Endothelial cell of umbilical vein (primary cell): ENCODE measurements around the gene PLSCR1. TPM values are rescaled to one million over a fixed set of nuclear protein-coding genes. Genes with fewer than 3 reads are reported as not detected.

Source experiments
- BruUV-seq: library from RNA; stranded (reverse); fragments of 400-500 nt; replicated peaks from 2 replicates; lab custom pipeline; 2021; lab: Mats Ljungman, UMichigan
- CTCF ChIA-PET: fragments of 300-600, 350-600 bp; sonication (Branson Sonifier 250); formaldehyde crosslinking; loops from one replicate; lab custom pipeline; 2021; ENCODE audit warnings: antibody characterized with exemption, inconsistent platforms; lab: Charles Lee
- POLR2A ChIA-PET: fragments of 300-600, 350-600 bp; sonication (Branson Sonifier 250); formaldehyde crosslinking; loops from one replicate; lab custom pipeline; 2021; ENCODE audit warnings: antibody characterized with exemption, inconsistent platforms; lab: Charles Lee
- DNase-seq: peaks from one replicate; pipeline ENCODE4 v3.0.0-alpha.2; 2011; ENCODE audit warnings: low read depth, low spot score
- FAIRE-seq: peaks from 2 replicates; lab custom pipeline; 2011; peaks lifted over from hg19 to GRCh38; lab: Jason Lieb, UNC
- H2AFZ ChIP-seq: 2 replicates; pipeline ENCODE4 v1.6.0; 2012; ENCODE audit warnings: low read depth, low read length, control low read depth, inconsistent platforms
- H3K27ac ChIP-seq: 2 replicates; pipeline ENCODE4 v1.5.1; 2011; ENCODE audit warnings: low read depth, mild to moderate bottlenecking, control low read depth, low read length, moderate library complexity; ENCODE audit not compliant: insufficient read depth
- H3K27me3 ChIP-seq, 2 experiments: 2 replicates each; pipeline versions ENCODE4 v1.6.0 to v1.6.1; 2011; ENCODE audit warnings: low read length in 2 of 2, mixed read lengths in 1 of 2; ENCODE audit not compliant: control insufficient read depth in 2 of 2, insufficient read depth in 2 of 2
- H3K36me3 ChIP-seq, 2 experiments: 2 replicates in 1 of 2; 3 replicates in 1 of 2; pipeline ENCODE4 v1.5.1; 2011; ENCODE audit warnings: low read length in 2 of 2, mild to moderate bottlenecking in 1 of 2, moderate library complexity in 1 of 2; ENCODE audit not compliant: control insufficient read depth in 2 of 2, insufficient read depth in 2 of 2; ENCODE audit errors: extremely low read depth in 1 of 2
- H3K4me1 ChIP-seq: 3 replicates; pipeline ENCODE4 v1.5.1; 2011; ENCODE audit warnings: mild to moderate bottlenecking, low read length; ENCODE audit not compliant: control insufficient read depth, insufficient read depth; ENCODE audit errors: extremely low read depth
- H3K4me2 ChIP-seq: 2 replicates; pipeline ENCODE4 v1.6.1; 2011; ENCODE audit warnings: low read length, control low read depth, mixed read lengths; ENCODE audit not compliant: insufficient read depth
- H3K4me3 ChIP-seq, 3 experiments: fragments of 200-600 bp in 1 of 3; sonication (generic), shearing (Covaris generic) in 1 of 3; replicated peaks in 1 of 3; 2 replicates each; pipeline ENCODE4 v1.5.1; 2011 to 2016; ENCODE audit warnings: control low read depth in 3 of 3, low read length in 3 of 3, mild to moderate bottlenecking in 2 of 3, inconsistent platforms in 1 of 3, low read depth in 1 of 3, moderate library complexity in 1 of 3; ENCODE audit not compliant: insufficient read depth in 1 of 3
- H3K79me2 ChIP-seq: 2 replicates; pipeline ENCODE4 v1.6.0; 2012; ENCODE audit warnings: low read length, inconsistent platforms; ENCODE audit not compliant: control insufficient read depth, insufficient read depth
- H3K9ac ChIP-seq: replicated peaks from 2 replicates; pipeline ENCODE3; 2011; ENCODE audit warnings: low read length, control low read depth; ENCODE audit not compliant: insufficient read depth; ENCODE audit errors: extremely low read depth
- H3K9me1 ChIP-seq: replicated peaks from 3 replicates; pipeline ENCODE4 v1.6.0; 2011; ENCODE audit warnings: mild to moderate bottlenecking, low read length; ENCODE audit not compliant: control insufficient read depth, insufficient read depth; ENCODE audit errors: extremely low read depth
- H3K9me3 ChIP-seq: replicated peaks from 2 replicates; pipeline ENCODE4 v1.5.1; 2012; ENCODE audit warnings: low read length, inconsistent platforms; ENCODE audit not compliant: control insufficient read depth, insufficient read depth
- H4K20me1 ChIP-seq: replicated peaks from 2 replicates; pipeline ENCODE3; 2011; ENCODE audit warnings: mild to moderate bottlenecking, low read length; ENCODE audit not compliant: control insufficient read depth, insufficient read depth; ENCODE audit errors: extremely low read depth
- CTCF ChIP-seq, 2 donors: IDR thresholded peaks; 1 replicate in 1 of 2; 2 replicates in 1 of 2; pipeline ENCODE4 v1.5.1; 2011; ENCODE audit warnings: low read length in 2 of 2, mild to moderate bottlenecking in 2 of 2, moderate library complexity in 2 of 2, control low read depth in 1 of 2, inconsistent platforms in 1 of 2, low read depth in 1 of 2; ENCODE audit not compliant: insufficient read depth in 1 of 2; ENCODE audit errors: extremely low read depth in 1 of 2
- FOS ChIP-seq: IDR thresholded peaks from 2 replicates; pipeline ENCODE4 v1.6.1; 2011; ENCODE audit warnings: mild to moderate bottlenecking, low read length, moderate library complexity, borderline replicate concordance; ENCODE audit not compliant: insufficient read depth
- GATA2 ChIP-seq: IDR thresholded peaks from 2 replicates; pipeline ENCODE4 v1.7.0; 2011; ENCODE audit warnings: low read depth, mild to moderate bottlenecking, moderate library complexity, mixed read lengths, low read length; ENCODE audit not compliant: insufficient read length, insufficient read depth
- JUN ChIP-seq: IDR thresholded peaks from 2 replicates; pipeline ENCODE4 v1.6.1; 2011; ENCODE audit warnings: borderline replicate concordance, low read depth; ENCODE audit not compliant: insufficient read length, insufficient read depth
- MAX ChIP-seq: IDR thresholded peaks from 2 replicates; pipeline ENCODE4 v1.6.1; 2011; ENCODE audit not compliant: insufficient read depth, insufficient read length
- MYC ChIP-seq: IDR thresholded peaks from one replicate; pipeline ENCODE4 v1.6.1; 2011; ENCODE audit warnings: mild to moderate bottlenecking, low read depth, low read length
- POLR2A ChIP-seq: IDR thresholded peaks from 2 replicates; pipeline ENCODE4 v1.6.1; 2012; ENCODE audit warnings: low read depth, mild to moderate bottlenecking, control low read depth, low read length
- dilution Hi-C: fragments of 300-500 bp; cut with MboI; formaldehyde crosslinking; loops from one replicate; pipeline ENCODE4 v1.15.0; 2019; ENCODE audit warnings: low sequenced_read_pairs; ENCODE audit not compliant: extremely low pct_ligation_motif_present
- intact Hi-C: fragments of 100-400 bp; cut with micrococcal nuclease; formaldehyde crosslinking; loops from one replicate; pipeline ENCODE4 v1.10.0; 2022
- polyA plus RNA-seq, 4 experiments: library from polyadenylated mRNA; depleted of rRNA in 3 of 4; stranded (reverse) in 3 of 4; unstranded in 1 of 4; fragments of >200 nt; gene quantifications; 2 replicates each; pipeline versions ENCODE4 v1.2.1 to v1.2.3, GENCODE V29; 2011 to 2012; ENCODE audit warnings: missing spikeins in 1 of 4
- total RNA-seq: library from RNA; stranded (reverse); gene quantifications from 2 replicates; pipeline ENCODE4 v1.2.3, GENCODE V29; 2021

PLSCR1 gene
- total and polyA plus RNA-seq, 2 donors (not counting 3 experiments of a cell fraction or from before 2014, with no cell fraction given), result 53.2 to 78.7 TPM

- TF ChIP-seq MAX (no peak), FOS (no peak)
- ChIA-PET CTCF (interaction anchor here (0.9 to 1.8 kb wide), 3 partner anchors 57 to 393 kb away, joined by 3 to 6 read pairs (median 4); no protein-coding TSS in a partner anchor), POLR2A (no interaction called here)
- DNase-seq (no peak), FAIRE-seq (no peak)
- Histone ChIP-seq H3K9ac (no peak overlapping the region), H2AFZ (peak overlapping the region; percentile 68), H3K4me2 (no peak overlapping the region), H3K4me3 (no peak overlapping the region), H3K79me2 (no peaks in the 10 kb centered on the region), H3K4me1 (no peaks in the 10 kb centered on the region), H3K9me3 (no peaks in the 10 kb centered on the region), H4K20me1 (no peaks in the 10 kb centered on the region), H3K36me3 (no peaks in the 10 kb centered on the region), H3K27ac (no peak overlapping the region), H3K27me3 (no peaks in the 10 kb centered on the region), H3K9me1 (no peaks in the 10 kb centered on the region)
- dilution Hi-C loops, result no loop called here
- no TSS peak for BruUV-seq
- intact Hi-C loops, result no loop called here
Observed at GRCh38 chr3:146581951-146582467, 37.6 kb upstream of the PLSCR1 start.

- intact Hi-C loops, result no loop called here
- BruUV-seq, result no TSS peak
- DNase-seq, result no peak
Observed at GRCh38 chr3:146581080-146581601, 36.7 kb upstream of the PLSCR1 start.

More at GRCh38 chr3:146581080-146581601, 36.7 kb upstream of the PLSCR1 start:
- ChIA-PET POLR2A (no interaction called here), CTCF (interaction anchor here (0.7 to 1.8 kb wide), 8 partner anchors 10 to 392 kb away, joined by 3 to 6 read pairs (median 4); no protein-coding TSS in a partner anchor)
- H4K20me1 ChIP-seq, result no peaks in the 10 kb centered on the region
- H3K4me2 ChIP-seq, result no peak overlapping the region
- H2AFZ ChIP-seq, result no peak overlapping the region
- no peak overlapping the region for H3K9ac ChIP-seq
- no peak for FAIRE-seq
- H3K9me3 ChIP-seq, result no peaks in the 10 kb centered on the region
- H3K4me1 ChIP-seq, result no peaks in the 10 kb centered on the region
- no peaks in the 10 kb centered on the region for H3K9me1 ChIP-seq
- dilution Hi-C loops, result no loop called here
- H3K36me3 ChIP-seq, result no peaks in the 10 kb centered on the region
- H3K79me2 ChIP-seq, result no peaks in the 10 kb centered on the region
- no peak for TF ChIP-seq GATA2
- no peak for TF ChIP-seq FOS
- no peak for TF ChIP-seq POLR2A
- TF ChIP-seq MAX, result no peak
- TF ChIP-seq CTCF (IDR thresholded peaks at IDR 0.05; ENCODE audit: extremely low read depth in 1 of 2, insufficient read depth in 1 of 2, low read depth in 1 of 2, low read length in 2 of 2), result no peak
- no peak for TF ChIP-seq JUN
- TF ChIP-seq MYC, result no peak
- H3K27ac ChIP-seq, result no peak overlapping the region
- no peaks in the 10 kb centered on the region for H3K27me3 ChIP-seq
- no peak overlapping the region for H3K4me3 ChIP-seq
